Pancreas (tissue), 10 donors: ENCODE results near the gene RAP1GAP2. TPM values are rescaled to one million over a fixed set of nuclear protein-coding genes. Genes with fewer than 3 reads are reported as not detected.
A peak's percentile ranks its signal among the peaks of the same experiment; 100 is the strongest.

Experiments used
- ATAC-seq, 4 donors: fragments of 200-7000 bp; cut with Tn5 transposase; one replicate each; pipeline versions ENCODE4 v1.8.0 to v1.9.1; 2020; ENCODE audit warnings: mild to moderate bottlenecking in 4 of 4, moderate library complexity in 4 of 4
- DNase-seq, 6 donors: peaks; one replicate each; pipeline ENCODE4 v3.0.0-alpha.2; 2020
- FAIRE-seq: peaks from 2 replicates; lab custom pipeline; 2012; peaks lifted over from hg19 to GRCh38; lab: Jason Lieb, UNC
- H3K27ac ChIP-seq, 4 donors: fragments of 200-600 bp; sonication (generic); 1 replicate in 3 of 4; 2 replicates in 1 of 4; pipeline versions ENCODE4 v1.5.0 to v1.8.0; 2020
- H3K27me3 ChIP-seq, 4 donors: fragments of 200-600 bp; one replicate each; pipeline ENCODE4 v1.8.0; 2021
- H3K36me3 ChIP-seq, 3 donors: fragments of 200-600 bp; sonication (generic) in 1 of 3; one replicate each; pipeline versions ENCODE4 v1.5.0 to v1.8.0; 2020 to 2021
- H3K4me1 ChIP-seq, 3 donors: fragments of 200-600 bp; one replicate each; pipeline ENCODE4 v1.8.0; 2021
- H3K4me3 ChIP-seq, 4 donors: fragments of 200-600 bp; sonication (generic) in 2 of 4; one replicate each; pipeline versions ENCODE4 v1.5.0 to v1.8.0; 2020 to 2021
- H3K9me3 ChIP-seq, 4 donors: fragments of 200-600 bp; one replicate each; pipeline ENCODE4 v1.8.0; 2021
- WGBS, 2 donors: extraction: QIAGEN DNeasy Blood & Tissue Kit; methylation state at CpG; one replicate each; pipeline ENCODE4 v1.1.7; 2013; 5-methylcytosine and 5-hydroxymethylcytosine counted together
- intact Hi-C, 3 donors: fragments of 100-400 bp; cut with DNase I; formaldehyde crosslinking; loops; one replicate each; pipeline versions ENCODE4 v1.11.1 to v1.14.2; 2022
- polyA plus RNA-seq, 2 donors: library from polyadenylated mRNA; stranded (reverse); fragments of 200-250 nt; gene quantifications; one replicate each; pipeline ENCODE4 v1.2.3, GENCODE V29; 2013
- total RNA-seq, 6 donors: library from RNA; stranded (reverse); fragmentation: NEBNext Ultra II Directional in 4 of 6; extraction: Animal tissue kit (Norgen Biotek cat#: 25700) in 4 of 6; gene quantifications; one replicate each; pipeline versions ENCODE4 v1.2.1 to v1.2.4, GENCODE V29; 2021 to 2023
- TF ChIP-seq, protein P1 (sequence below), 4 donors: fragments of 200-600 bp; sonication (generic) in 3 of 4; IDR thresholded peaks; one replicate each; pipeline versions ENCODE4 v1.5.0 to v1.8.0; 2021; ENCODE audit warnings: antibody characterized with exemption in 4 of 4
- donor health status: healthy with polysubstance abuse.
- donor health status: DM: no; HTN: no; CAD: no; lungs with moderate emphysema.
- donor health status: DM: no; HTN: no; CAD: no.
- donor health status: control.
- donor health status: control.
- donor health status: Bipolar disorder and iron deficiency.
- donor health status: DM: yes; HTN: yes; CAD: no.
- donor health status: DM: no; HTN: no; CAD: no.
- donor health status: DM: no; HTN: no; CAD: no.
- donor health status: DM: yes; HTN: yes; CAD: no.

Gene RAP1GAP2
- total and polyA plus RNA-seq, 8 donors: 29.7 to 51.2 (median 43.0) TPM

DNA sequence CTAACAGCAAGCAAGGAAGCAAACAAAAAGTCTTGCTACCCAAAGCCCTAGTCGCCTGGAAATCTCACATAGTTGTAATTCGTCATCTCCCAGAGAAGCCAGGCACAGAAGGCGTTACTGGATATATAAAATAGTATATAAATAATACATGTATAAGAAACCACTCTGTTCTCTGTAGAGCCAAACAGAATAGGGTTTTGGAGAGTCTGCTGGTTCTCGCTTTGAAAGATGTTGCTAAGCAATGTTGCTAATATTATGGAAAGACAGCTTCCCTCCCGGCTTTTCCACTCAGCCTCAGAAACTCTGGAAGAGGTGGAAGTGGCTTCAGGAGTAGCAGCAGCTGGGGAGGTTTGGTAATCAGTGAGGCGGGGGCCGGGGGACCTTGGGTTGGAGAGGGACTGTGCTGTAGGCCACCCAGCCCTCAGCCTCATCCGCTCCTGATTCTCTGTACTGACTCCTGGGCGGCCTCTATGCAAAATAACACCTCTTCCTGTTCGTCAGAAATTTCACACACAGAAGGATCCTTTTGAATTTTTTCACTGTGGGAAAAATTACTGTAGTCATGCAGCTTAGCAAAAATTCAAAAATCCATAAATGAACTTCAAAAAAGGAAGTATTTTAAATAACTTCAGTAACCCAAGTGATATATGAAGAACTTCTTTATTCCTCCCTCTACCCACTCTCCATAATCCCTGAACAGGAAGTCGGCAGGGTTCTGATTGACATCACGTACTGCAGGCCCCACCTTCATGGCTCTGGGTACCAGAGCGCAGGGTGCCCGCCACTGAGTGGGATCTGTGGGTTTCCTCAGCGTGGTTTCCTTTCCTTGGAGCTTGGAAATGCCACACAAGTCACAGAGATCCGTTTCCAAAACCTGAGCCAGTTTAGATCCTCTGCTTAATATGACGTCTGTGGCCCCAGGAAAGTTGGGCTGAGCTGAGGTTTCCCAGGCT lies 51.4 kb downstream of the RAP1GAP2 start:
- TF ChIP-seq, protein P1, sequence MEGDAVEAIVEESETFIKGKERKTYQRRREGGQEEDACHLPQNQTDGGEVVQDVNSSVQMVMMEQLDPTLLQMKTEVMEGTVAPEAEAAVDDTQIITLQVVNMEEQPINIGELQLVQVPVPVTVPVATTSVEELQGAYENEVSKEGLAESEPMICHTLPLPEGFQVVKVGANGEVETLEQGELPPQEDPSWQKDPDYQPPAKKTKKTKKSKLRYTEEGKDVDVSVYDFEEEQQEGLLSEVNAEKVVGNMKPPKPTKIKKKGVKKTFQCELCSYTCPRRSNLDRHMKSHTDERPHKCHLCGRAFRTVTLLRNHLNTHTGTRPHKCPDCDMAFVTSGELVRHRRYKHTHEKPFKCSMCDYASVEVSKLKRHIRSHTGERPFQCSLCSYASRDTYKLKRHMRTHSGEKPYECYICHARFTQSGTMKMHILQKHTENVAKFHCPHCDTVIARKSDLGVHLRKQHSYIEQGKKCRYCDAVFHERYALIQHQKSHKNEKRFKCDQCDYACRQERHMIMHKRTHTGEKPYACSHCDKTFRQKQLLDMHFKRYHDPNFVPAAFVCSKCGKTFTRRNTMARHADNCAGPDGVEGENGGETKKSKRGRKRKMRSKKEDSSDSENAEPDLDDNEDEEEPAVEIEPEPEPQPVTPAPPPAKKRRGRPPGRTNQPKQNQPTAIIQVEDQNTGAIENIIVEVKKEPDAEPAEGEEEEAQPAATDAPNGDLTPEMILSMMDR (IDR thresholded peaks at IDR 0.05): no peak
- DNase-seq: no peak
- FAIRE-seq: no peak
- H3K27ac ChIP-seq: no peak overlapping the region
- no peaks in the 10 kb centered on the region for H3K9me3 ChIP-seq
- H3K27me3 ChIP-seq: no peaks in the 10 kb centered on the region
- no peak overlapping the region for H3K4me3 ChIP-seq
- intact Hi-C loops: loop anchor here (5.0 to 10.0 kb wide), 4 partner anchors 80 to 167 kb away; no protein-coding TSS in a partner anchor
- peak in 2 of 4 donors; percentile 4 to 9 for ATAC-seq
- WGBS, 2 donors: 62 to 73% methylated on average over 17 of the region's 17 CpGs
- no peaks in the 10 kb centered on the region for H3K4me1 ChIP-seq
- no peaks in the 10 kb centered on the region for H3K36me3 ChIP-seq

DNA sequence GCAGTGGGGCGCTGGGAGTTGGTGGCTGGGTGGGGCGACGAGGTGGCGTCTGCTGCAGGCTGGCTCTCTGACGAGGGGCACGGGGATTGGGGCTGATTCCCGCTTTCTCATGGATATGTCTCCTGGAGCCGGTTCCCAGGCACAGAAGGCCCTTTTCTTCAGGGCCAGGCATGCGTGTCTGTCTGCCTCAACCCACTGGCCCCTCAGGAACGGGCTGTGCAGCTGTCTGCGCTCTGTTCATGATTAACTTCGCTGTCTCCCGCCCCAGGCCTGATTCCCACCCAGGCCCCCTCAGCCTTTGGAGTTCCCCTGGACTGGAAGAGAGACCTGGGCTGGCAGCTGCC lies 53.1 kb downstream of the RAP1GAP2 start:
- Histone ChIP-seq H3K27ac (no peak overlapping the region), H3K4me3 (no peak overlapping the region), H3K9me3 (no peaks in the 10 kb centered on the region), H3K4me1 (no peaks in the 10 kb centered on the region), H3K27me3 (no peaks in the 10 kb centered on the region), H3K36me3 (no peaks in the 10 kb centered on the region)
- no peak for FAIRE-seq
- 45% methylated on average over 9 to 13 of the region's 13 CpGs for WGBS, 2 donors
- peak in 1 of 6 donors; percentile 37 for DNase-seq
- intact Hi-C loops: loop anchor here (5.0 to 10.0 kb wide), 4 partner anchors 78 to 166 kb away; no protein-coding TSS in a partner anchor
- TF ChIP-seq, protein P1 (IDR thresholded peaks at IDR 0.05): no peak
- peak in 2 of 4 donors; percentile 1 for ATAC-seq

DNA sequence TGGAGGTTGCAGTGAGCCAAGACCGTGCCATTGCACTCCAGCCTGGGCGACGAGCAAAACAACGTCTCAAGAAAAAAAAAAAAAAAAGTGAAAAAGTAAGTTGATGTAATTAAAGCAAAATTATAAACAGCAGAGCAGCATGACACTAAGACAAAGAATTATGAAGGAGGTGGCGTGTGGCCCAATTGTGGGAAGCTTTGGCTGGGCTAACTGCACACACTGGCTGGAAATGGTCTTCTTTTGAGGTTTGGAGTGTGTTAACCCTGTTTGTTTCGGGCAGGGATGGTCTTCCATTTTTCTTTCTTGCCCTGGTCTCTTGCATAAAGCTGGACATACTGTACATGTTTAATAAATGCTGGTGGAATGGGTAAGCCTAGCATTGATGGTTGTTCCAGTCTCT lies 54.8 kb downstream of the RAP1GAP2 start:
- Histone ChIP-seq H3K4me1 (no peaks in the 10 kb centered on the region), H3K27ac (no peak overlapping the region), H3K9me3 (no peaks in the 10 kb centered on the region), H3K36me3 (no peaks in the 10 kb centered on the region), H3K27me3 (no peaks in the 10 kb centered on the region), H3K4me3 (no peak overlapping the region)
- ATAC-seq: no peak
- TF ChIP-seq, protein P1 (IDR thresholded peaks at IDR 0.05): no peak
- no peak for DNase-seq
- no peak for FAIRE-seq
- intact Hi-C loops: loop anchor here in 2 of 3 donors (10.0 kb wide), 2 partner anchors 54 to 64 kb away; no protein-coding TSS in a partner anchor
- 76 to 83% methylated on average over 6 of the region's 6 CpGs for WGBS, 2 donors

DNA sequence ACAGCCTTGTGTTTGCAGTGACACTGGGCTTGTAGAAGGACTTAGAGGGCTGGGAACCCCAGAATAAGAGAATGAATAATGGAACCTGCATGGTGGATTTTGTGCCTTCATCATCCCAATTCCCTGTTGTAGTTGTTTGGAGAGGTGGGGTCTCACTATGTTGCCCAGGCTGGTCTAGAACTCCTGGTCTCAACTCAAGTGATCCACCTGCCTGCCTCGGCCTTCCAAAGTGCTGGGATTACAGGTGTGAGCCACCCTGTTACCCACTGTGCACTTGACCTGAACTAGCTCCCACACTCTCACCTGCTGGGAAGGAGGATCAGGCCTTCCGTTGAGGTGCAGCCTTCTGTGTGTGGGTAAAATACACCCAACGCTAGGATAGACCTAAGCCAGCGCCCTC lies 55.4 kb downstream of the RAP1GAP2 start:
- DNase-seq (no peak), FAIRE-seq (no peak), ATAC-seq (no peak)
- Histone ChIP-seq H3K27me3 (no peaks in the 10 kb centered on the region), H3K4me3 (no peak overlapping the region), H3K4me1 (peaks cover 0 to 3% (median 2%) of the 10 kb centered on the region in 3 donors), H3K27ac (no peak overlapping the region), H3K9me3 (no peaks in the 10 kb centered on the region), H3K36me3 (no peaks in the 10 kb centered on the region)
- WGBS, 2 donors: 78 to 84% methylated on average over 4 of the region's 4 CpGs
- intact Hi-C loops: loop anchor here in 2 of 3 donors (10.0 kb wide), 2 partner anchors 53 to 63 kb away; no protein-coding TSS in a partner anchor
- TF ChIP-seq, protein P1 (IDR thresholded peaks at IDR 0.05): no peak
